H9 (cell line): ENCODE results near the gene TNPO3. TPM values are rescaled to one million over a fixed set of nuclear protein-coding genes. Genes with fewer than 3 reads are reported as not detected.

Experiments
- DNase-seq: peaks from one replicate; pipeline ENCODE4 v3.0.0-alpha.2; 2017
- H2AFZ ChIP-seq: one replicate; pipeline ENCODE4 v1.6.1; 2013; ENCODE audit warnings: mild to moderate bottlenecking, low read length, control low read depth, moderate library complexity
- H2AK5ac ChIP-seq: 2 replicates; pipeline ENCODE4 v1.6.1; 2013; ENCODE audit warnings: low read length, control low read depth, mixed read lengths; ENCODE audit not compliant: insufficient read length
- H2BK120ac ChIP-seq: one replicate; pipeline ENCODE4 v1.6.1; 2013; ENCODE audit warnings: low read depth, mild to moderate bottlenecking, low read length, control low read depth, inconsistent platforms; ENCODE audit not compliant: poor library complexity, severe bottlenecking
- H2BK12ac ChIP-seq: 2 replicates; pipeline ENCODE4 v1.6.1; 2013; ENCODE audit warnings: low read length, control low read depth, mixed read lengths, low read depth; ENCODE audit not compliant: insufficient read length
- H2BK15ac ChIP-seq: 2 replicates; pipeline ENCODE4 v1.6.1; 2013; ENCODE audit warnings: low read depth, low read length, control low read depth
- H2BK20ac ChIP-seq: one replicate; pipeline ENCODE4 v1.6.1; 2013; ENCODE audit warnings: low read depth, mild to moderate bottlenecking, low read length, control low read depth, inconsistent platforms; ENCODE audit not compliant: poor library complexity, severe bottlenecking
- H2BK5ac ChIP-seq: 2 replicates; pipeline ENCODE4 v1.6.1; 2013; ENCODE audit warnings: low read length, control low read depth, mixed read lengths; ENCODE audit not compliant: insufficient read length
- H3K14ac ChIP-seq: 2 replicates; pipeline ENCODE4 v1.6.1; 2013; ENCODE audit warnings: low read length, control low read depth; ENCODE audit not compliant: insufficient read depth
- H3K18ac ChIP-seq: 2 replicates; pipeline ENCODE4 v1.6.1; 2013; ENCODE audit warnings: low read depth, mild to moderate bottlenecking, mixed read lengths, low read length, control low read depth; ENCODE audit not compliant: insufficient read length
- H3K23ac ChIP-seq: 2 replicates; pipeline ENCODE4 v1.6.1; 2013; ENCODE audit warnings: low read length, control low read depth, mixed read lengths, low read depth; ENCODE audit not compliant: insufficient read length
- H3K23me2 ChIP-seq: 2 replicates; pipeline ENCODE4 v1.6.1; 2013; ENCODE audit warnings: low read depth, mild to moderate bottlenecking, mixed read lengths, low read length, control low read depth; ENCODE audit not compliant: insufficient read length, poor library complexity, severe bottlenecking
- H3K27ac ChIP-seq: 2 replicates; pipeline ENCODE4 v1.5.1; 2013; ENCODE audit warnings: low read length, control low read depth, mixed read lengths, low read depth; ENCODE audit not compliant: insufficient read length
- H3K27me3 ChIP-seq: 2 replicates; pipeline ENCODE4 v1.6.1; 2013; ENCODE audit warnings: low read length, control low read depth, inconsistent platforms; ENCODE audit not compliant: insufficient read depth
- H3K4ac ChIP-seq: 2 replicates; pipeline ENCODE4 v1.6.1; 2013; ENCODE audit warnings: low read depth, mild to moderate bottlenecking, control low read depth, inconsistent platforms, low read length, moderate library complexity
- H3K4me1 ChIP-seq: 2 replicates; pipeline ENCODE4 v1.6.1; 2013; ENCODE audit warnings: low read length, control low read depth, inconsistent platforms; ENCODE audit not compliant: insufficient read depth
- H3K4me2 ChIP-seq: 2 replicates; pipeline ENCODE4 v1.6.1; 2013; ENCODE audit warnings: low read length, control low read depth, mixed read lengths; ENCODE audit not compliant: insufficient read length, insufficient read depth
- H3K56ac ChIP-seq: 2 replicates; pipeline ENCODE4 v1.6.1; 2013; ENCODE audit warnings: low read depth, mild to moderate bottlenecking, mixed read lengths, low read length, control low read depth; ENCODE audit not compliant: insufficient read length
- H3K79me1 ChIP-seq: 2 replicates; pipeline ENCODE4 v1.6.1; 2013; ENCODE audit warnings: low read depth, mild to moderate bottlenecking, moderate library complexity, low read length, control low read depth, inconsistent platforms; ENCODE audit not compliant: insufficient read depth, poor library complexity, severe bottlenecking
- H3K79me2 ChIP-seq: 2 replicates; pipeline ENCODE4 v1.6.1; 2013; ENCODE audit warnings: low read length, control low read depth, inconsistent platforms; ENCODE audit not compliant: insufficient read depth
- H3K9ac ChIP-seq: 2 replicates; pipeline ENCODE4 v1.6.1; 2013; ENCODE audit warnings: low read length, control low read depth, mixed read lengths; ENCODE audit not compliant: insufficient read length; ENCODE audit errors: extremely low read depth
- H3K9me3 ChIP-seq: one replicate; pipeline ENCODE4 v1.6.1; 2013; ENCODE audit warnings: low read depth, low read length, inconsistent platforms; ENCODE audit not compliant: control insufficient read depth
- H3T11ph ChIP-seq: one replicate; pipeline ENCODE4 v1.6.1; 2013; ENCODE audit warnings: mild to moderate bottlenecking, low read length, control low read depth, inconsistent platforms
- H4K20me1 ChIP-seq: one replicate; pipeline ENCODE4 v1.6.1; 2013; ENCODE audit not compliant: control insufficient read depth, insufficient read length, insufficient read depth
- H4K5ac ChIP-seq: 2 replicates; pipeline ENCODE4 v1.6.1; 2013; ENCODE audit warnings: low read depth, mild to moderate bottlenecking, mixed read lengths, low read length, control low read depth; ENCODE audit not compliant: insufficient read length
- H4K8ac ChIP-seq: replicated peaks from 2 replicates; pipeline ENCODE4 v1.6.1; 2013; ENCODE audit warnings: low read length, control low read depth, mixed read lengths, low read depth; ENCODE audit not compliant: insufficient read length
- H4K91ac ChIP-seq: 2 replicates; pipeline ENCODE4 v1.6.1; 2013; ENCODE audit warnings: low read depth, mild to moderate bottlenecking, moderate library complexity, mixed read lengths, low read length, control low read depth; ENCODE audit not compliant: insufficient read length
- H3K27ac Mint-ChIP-seq, 3 experiments: 2 replicates in 2 of 3; 3 replicates in 1 of 3; pipeline ENCODE4 v1.8.0; 2020 to 2021; ENCODE audit warnings: mixed read lengths in 3 of 3, mild to moderate bottlenecking in 1 of 3, moderate library complexity in 1 of 3
- H3K27me3 Mint-ChIP-seq: 2 replicates; pipeline ENCODE4 v1.8.0; 2021; ENCODE audit warnings: low read depth, mild to moderate bottlenecking, moderate library complexity, mixed read lengths
- H3K36me3 Mint-ChIP-seq, 3 experiments: 2 replicates in 2 of 3; 3 replicates in 1 of 3; pipeline ENCODE4 v1.8.0; 2020 to 2021; ENCODE audit warnings: low read depth in 3 of 3, mixed read lengths in 3 of 3; ENCODE audit not compliant: insufficient read depth in 1 of 3
- H3K4me1 Mint-ChIP-seq, 2 experiments: 2 replicates each; pipeline ENCODE4 v1.8.0; 2020; ENCODE audit warnings: mixed read lengths in 2 of 2
- H3K4me3 Mint-ChIP-seq, 2 experiments: 2 replicates in 1 of 2; 3 replicates in 1 of 2; pipeline ENCODE4 v1.8.0; 2020 to 2021; ENCODE audit warnings: mild to moderate bottlenecking in 2 of 2, mixed read lengths in 2 of 2, moderate library complexity in 1 of 2
- H3K9me3 Mint-ChIP-seq, 2 experiments: 2 replicates in 1 of 2; 3 replicates in 1 of 2; pipeline ENCODE4 v1.8.0; 2020; ENCODE audit warnings: mild to moderate bottlenecking in 2 of 2, mixed read lengths in 2 of 2, moderate library complexity in 1 of 2
- WGBS: extraction: QIAGEN DNeasy Blood & Tissue Kit; methylation state at CpG from one replicate; pipeline ENCODE4 v1.1.7; 2013; ENCODE audit warnings: missing lambda C conversion rate, low lambda C conversion rate, mixed read lengths; ENCODE audit not compliant: insufficient read length; ENCODE audit errors: extremely low coverage; 5-methylcytosine and 5-hydroxymethylcytosine counted together
- total RNA-seq: library from RNA; stranded (reverse); gene quantifications from 2 replicates; pipeline ENCODE4 v1.2.1, GENCODE V29; 2021
- TF ChIP-seq, protein P1 (sequence below): fragments of 200-600 bp; sonication (generic); conservative IDR thresholded peaks from 3 replicates; pipeline ENCODE4 v1.8.0; 2021; ENCODE audit warnings: antibody characterized with exemption, mild to moderate bottlenecking

TNPO3 gene
- total RNA-seq, 1 experiment from 2014 or later: 90.1 TPM

DNA sequence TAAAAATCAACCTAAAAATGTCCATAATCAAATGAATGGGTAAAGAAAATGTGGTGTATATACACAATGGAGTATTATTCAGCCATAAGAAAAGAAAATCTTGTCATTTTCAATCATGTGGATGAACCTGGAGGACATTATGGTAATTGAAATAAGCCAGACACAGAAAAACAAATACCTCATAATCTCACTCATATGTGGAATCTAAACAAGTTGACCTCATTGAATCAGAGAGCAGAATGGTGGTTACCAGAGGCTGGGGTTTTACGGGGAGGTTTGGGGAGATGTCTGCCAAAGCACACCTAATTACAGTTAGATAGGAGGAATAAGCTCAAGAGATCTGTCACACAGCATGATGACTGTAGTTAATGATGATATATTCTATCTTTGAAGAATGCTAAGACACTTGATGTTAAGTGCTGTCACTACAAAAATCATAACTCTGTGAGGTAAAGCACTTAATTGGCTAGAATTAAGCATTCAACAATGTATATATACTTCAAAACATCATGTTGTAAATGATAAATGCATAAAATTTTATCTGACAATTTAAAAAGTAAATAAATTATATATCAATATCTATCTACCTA, 39.1 kb upstream of the TNPO3 start:
- Histone ChIP-seq H3K27me3 (no peaks in the 10 kb centered on the region), H4K5ac (no peak overlapping the region), H4K91ac (no peak overlapping the region), H2AFZ (no peak overlapping the region), H4K20me1 (no peaks in the 10 kb centered on the region), H3K9me3 (no peaks in the 10 kb centered on the region), H3K14ac (no peak overlapping the region), H3K9ac (no peak overlapping the region), H3K4me1 (no peaks in the 10 kb centered on the region), H2AK5ac (no peak overlapping the region), H2BK20ac (no peak overlapping the region), H3K18ac (no peak overlapping the region), H2BK15ac (no peak overlapping the region), H3K79me1 (no peaks in the 10 kb centered on the region), H3K23me2 (no peaks in the 10 kb centered on the region), H3T11ph (no peak overlapping the region), H3K23ac (no peak overlapping the region), H3K27ac (no peak overlapping the region), H3K56ac (no peak overlapping the region), H4K8ac (no peak overlapping the region), H3K4ac (no peak overlapping the region), H2BK12ac (no peak overlapping the region), H2BK5ac (no peak overlapping the region), H3K4me2 (no peak overlapping the region), H3K79me2 (no peaks in the 10 kb centered on the region), H2BK120ac (no peak overlapping the region)
- WGBS: no CpG with 5 or more reads among the region's 1 CpG
- H3K4me3 Mint-ChIP-seq: no peak overlapping the region
- peaks cover 5% of the 10 kb centered on the region for H3K27me3 Mint-ChIP-seq
- no peaks in the 10 kb centered on the region for H3K9me3 Mint-ChIP-seq
- DNase-seq: no peak
- H3K4me1 Mint-ChIP-seq: peaks cover 5 to 9% of the 10 kb centered on the region in 2 experiments
- TF ChIP-seq, protein P1, sequence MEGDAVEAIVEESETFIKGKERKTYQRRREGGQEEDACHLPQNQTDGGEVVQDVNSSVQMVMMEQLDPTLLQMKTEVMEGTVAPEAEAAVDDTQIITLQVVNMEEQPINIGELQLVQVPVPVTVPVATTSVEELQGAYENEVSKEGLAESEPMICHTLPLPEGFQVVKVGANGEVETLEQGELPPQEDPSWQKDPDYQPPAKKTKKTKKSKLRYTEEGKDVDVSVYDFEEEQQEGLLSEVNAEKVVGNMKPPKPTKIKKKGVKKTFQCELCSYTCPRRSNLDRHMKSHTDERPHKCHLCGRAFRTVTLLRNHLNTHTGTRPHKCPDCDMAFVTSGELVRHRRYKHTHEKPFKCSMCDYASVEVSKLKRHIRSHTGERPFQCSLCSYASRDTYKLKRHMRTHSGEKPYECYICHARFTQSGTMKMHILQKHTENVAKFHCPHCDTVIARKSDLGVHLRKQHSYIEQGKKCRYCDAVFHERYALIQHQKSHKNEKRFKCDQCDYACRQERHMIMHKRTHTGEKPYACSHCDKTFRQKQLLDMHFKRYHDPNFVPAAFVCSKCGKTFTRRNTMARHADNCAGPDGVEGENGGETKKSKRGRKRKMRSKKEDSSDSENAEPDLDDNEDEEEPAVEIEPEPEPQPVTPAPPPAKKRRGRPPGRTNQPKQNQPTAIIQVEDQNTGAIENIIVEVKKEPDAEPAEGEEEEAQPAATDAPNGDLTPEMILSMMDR: no peak
- no peak overlapping the region for H3K27ac Mint-ChIP-seq
- no peaks in the 10 kb centered on the region for H3K36me3 Mint-ChIP-seq
